GM18511 (cell line): ENCODE results near the gene INPP5K.
"Not testable (repeated sequence)": the region's sequence is repeated elsewhere in the genome, so short reads cannot be mapped to it uniquely, and the experiment has no call there.

ENCODE experiments used
- ATAC-seq: cut with Tn5 transposase; IDR thresholded peaks from one replicate; pipeline ENCODE4 v1.9.1; 2021; ENCODE audit warnings: mild to moderate bottlenecking, moderate library complexity; ENCODE audit not compliant: unreplicated experiment

INPP5K gene

DNA sequence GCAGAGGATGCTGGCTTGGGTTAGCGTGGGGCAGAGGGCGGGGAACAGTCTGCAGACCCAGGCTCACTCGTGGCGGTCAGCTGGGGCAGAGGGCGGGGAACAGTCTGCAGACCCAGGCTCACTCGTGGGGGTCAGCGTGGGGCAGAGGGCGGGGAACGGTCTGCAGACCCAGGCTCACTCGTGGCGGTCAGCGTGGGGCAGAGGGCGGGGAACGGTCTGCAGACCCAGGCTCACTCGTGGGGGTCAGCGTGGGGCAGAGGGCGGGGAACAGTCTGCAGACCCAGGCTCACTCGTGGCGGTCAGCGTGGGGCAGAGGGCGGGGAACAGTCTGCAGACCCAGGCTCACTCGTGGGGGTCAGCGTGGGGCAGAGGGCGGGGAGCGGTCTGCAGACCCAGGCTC is 7.7 kb downstream of the INPP5K start:
- ATAC-seq: not testable (repeated sequence)

- ATAC-seq: no peak
These were observed 9.7 kb downstream of the INPP5K start for GRCh38 chr17:1506649-1507267.

DNA sequence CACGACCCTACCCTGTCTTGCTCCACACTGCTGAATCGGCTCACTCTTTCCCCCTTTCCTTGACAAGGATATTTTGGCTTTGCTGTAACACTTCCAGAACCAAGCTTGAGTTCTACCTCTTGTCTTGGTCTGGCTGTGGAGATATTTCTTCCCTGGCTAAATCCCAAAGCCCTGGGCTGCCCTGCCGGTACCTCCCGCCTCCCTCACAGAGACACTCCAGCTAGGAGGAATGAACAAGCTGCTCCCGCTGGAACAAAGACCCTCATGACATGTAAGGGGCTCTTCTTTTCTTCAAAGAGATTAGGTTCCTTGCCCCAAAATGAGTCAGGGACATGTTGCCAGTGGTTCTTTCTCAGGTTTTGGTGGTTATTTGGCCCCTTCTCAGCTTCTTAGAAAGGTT is 10.8 kb downstream of the INPP5K start:
- ATAC-seq: no peak

GRCh38 chr17:1504866-1505265 is 11.5 kb downstream of the INPP5K start:
- ATAC-seq: no peak

GRCh38 chr17:1503699-1504098 is 12.7 kb downstream of the INPP5K start:
- ATAC-seq: no peak

- ATAC-seq: no peak
These were observed 17.5 kb downstream of the INPP5K start for GRCh38 chr17:1498869-1499268.

- no peak for ATAC-seq
These were observed 18.2 kb downstream of the INPP5K start for GRCh38 chr17:1498233-1498632.

DNA sequence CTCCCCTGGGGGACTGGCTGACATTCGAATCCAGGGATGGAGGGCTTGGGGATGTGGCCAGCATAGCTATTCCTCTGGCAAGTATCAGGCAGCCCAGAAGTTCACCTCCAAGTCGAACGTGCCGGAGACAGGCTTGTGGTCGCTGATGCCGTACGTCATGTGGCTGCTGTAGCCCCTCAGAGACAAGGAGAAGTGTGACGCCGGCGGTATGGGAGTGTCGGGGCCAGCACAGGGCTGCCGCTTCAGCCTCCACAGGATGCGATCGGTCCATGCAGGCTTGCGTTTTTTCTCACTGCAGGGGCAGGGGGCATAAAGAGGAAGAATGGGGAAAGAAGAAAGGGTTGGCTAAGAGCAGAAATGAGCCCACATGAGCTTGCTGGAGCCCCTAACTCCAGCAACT is 18.6 kb downstream of the INPP5K start:
- ATAC-seq: no peak

DNA sequence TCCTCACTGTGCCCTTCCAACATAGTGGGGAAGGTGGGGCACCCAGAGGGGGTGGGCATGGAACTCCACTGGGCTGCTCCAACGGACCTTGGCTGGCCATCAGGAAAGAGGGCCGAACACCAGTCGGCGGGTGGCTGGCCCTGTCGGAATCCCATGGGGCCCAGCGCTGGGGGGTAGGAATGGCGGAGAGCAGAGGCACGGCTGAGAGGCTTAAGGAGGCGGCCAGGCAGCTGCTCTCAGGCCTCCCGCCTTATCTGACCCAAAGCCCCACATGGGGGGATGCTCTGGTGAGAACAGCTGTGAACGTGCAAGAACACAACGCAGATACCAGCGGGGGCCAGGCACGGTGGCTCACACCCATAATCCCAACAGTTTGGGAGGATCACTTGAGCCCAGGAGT is 19.5 kb downstream of the INPP5K start:
- ATAC-seq: no peak

DNA sequence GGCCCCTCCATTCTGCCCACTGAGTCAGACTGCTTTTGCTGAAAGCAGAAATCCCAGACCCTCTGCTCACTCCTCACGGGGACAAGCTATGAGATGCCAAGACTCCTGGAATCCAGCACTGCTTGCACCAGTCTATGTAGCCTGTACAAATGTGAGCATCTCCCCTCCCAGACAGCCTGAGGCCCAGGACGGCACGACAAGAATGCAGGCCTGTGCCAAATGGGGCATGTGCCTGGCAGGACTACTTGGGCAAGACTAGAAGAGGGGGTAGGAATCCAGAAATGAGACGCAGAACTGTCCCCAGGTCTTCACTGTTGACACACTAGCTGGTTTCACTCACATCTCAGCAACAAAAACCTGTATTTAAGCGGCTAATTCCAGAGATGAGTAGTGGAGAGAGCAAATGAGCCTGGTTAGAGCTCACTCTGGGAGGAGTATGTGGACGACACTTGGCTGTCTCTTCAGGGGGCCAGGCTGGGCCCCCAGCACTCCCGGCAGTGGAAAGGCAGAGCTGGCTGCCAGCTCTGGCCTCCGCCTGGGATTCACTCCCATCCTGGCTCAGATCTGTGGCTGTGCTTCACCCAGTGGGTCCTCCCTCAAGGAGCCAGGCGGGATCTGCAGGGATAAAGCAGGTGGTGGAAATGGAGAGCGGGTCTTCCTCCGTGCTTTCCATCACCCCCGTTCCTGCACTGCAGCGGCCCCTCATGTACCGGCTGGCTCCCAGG is 21.0 kb downstream of the INPP5K start:
- ATAC-seq: no peak

DNA sequence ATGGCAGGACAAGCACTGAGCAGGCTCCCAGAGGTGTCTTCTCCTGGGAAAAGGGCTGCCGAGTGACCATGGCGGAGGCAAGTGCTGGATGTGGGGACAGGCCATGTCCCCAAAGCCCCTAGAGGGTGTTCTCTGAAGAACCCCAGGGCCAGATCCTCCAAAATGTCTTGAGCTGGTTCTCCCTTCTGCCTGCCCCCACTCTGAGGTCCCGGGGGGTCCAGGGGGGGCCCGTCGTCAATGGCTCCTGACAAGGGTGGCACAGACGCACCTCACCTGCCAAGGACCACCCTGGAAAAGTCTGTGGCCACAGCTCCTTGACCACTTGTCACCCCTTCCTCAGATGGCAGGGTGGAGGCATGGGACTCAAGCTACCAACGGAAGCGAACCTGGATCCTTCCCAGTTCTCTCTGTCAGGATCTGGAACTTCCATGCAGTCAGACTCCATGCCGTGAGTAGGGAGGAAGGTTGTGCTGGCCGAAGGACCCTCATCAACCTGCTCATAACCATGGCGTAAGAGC is 21.6 kb downstream of the INPP5K start:
- ATAC-seq: no peak

GRCh38 chr17:1494203-1494602 is 22.2 kb downstream of the INPP5K start:
- ATAC-seq: no peak

GRCh38 chr17:1493291-1493980 is 23.0 kb downstream of the INPP5K start:
- no peak for ATAC-seq

DNA sequence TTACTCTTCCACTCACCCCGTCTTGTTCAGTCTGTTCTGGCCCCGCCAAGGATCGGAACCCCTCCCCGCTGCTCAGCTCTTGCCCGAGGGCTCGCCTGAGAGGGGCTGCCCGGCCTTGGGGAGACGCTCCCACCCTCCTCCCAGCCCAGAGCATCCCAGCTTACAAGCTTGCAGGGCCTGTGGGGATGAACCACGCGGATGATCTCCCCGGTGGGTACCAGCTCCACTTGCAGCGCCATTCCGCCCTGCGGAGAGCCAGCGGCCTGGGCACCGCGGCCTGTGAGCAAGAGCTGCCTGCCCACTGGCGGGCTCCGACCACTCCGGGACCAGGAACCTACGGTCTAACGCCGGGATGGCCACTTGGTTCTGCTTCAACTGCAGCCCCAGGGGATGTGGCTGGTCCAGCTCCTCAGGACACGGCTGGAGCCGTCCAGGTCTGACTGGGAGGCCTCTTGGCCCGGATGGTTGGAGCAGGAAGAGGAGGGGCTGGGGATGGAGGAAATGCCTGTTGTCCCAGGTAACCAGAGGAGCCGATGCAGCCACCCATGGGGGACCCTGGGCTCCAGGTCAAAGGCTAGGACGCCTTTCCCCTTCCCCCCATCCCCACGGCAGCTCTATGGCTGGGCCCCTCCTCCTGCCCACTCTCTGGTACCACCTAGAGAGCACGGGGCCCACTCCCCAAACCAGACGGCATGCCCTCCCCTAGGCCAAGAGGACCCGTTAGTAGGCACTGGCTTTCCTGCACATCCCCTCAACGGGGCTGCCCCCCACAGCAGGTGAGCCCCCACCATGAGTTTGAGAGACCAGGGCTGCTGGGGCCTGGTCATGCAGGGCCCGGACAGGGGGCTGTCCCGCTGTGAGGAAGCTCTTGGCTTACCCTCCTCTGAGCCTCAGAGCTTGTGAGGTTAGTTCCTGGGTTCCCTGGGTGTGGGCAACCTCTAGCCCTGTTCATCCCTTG is 23.9 kb downstream of the INPP5K start, which contains the start of gene MYO1C:
TSS of gene MYO1C (minus strand) at position 438 of the 958 bp plus-strand sequence. CDS start at position 239, 199 bp downstream.
- no peak for ATAC-seq

DNA sequence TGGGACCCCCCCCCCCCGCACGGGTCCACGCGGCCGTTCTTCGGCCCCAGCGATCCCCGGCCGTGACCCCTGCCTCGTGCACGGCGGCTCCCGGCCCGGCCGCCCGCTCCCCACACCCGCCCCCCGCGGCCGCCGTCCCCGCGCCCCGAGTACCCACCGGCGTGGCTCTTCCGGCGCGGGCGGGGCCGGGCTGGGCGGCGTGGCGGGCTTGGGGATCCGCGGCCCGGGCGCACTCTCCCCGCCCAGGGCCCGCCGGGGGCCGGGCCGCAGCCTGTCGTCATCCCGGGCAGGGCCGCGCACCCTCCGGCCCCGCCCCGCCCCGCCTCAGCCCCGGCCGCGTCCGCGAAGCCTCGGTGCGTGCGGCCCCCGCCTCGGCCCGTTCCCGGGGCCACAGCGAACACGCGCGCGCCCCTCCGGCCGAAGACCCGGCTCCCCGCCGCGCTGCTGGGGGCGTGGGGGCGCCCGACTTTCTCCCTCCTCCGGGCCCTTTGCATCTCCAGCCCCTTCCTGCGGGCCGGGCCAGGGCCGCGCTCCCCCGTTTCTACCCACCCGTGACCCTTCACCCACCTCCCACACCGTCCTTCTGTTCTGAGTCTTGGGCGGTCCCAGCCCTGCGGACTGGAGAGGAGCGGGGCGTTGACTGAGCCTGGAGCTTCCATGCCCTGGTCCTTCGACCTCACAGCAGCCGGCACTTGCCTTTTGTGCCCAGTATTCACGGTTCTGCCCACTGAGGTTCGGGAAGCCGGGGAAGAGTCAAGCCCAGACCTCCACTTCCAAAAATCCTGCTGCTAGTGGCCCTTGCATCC is 24.8 kb downstream of the INPP5K start:
- peak; percentile 47 for ATAC-seq

- ATAC-seq: peak; percentile 55
These were observed 25.6 kb downstream of the INPP5K start for GRCh38 chr17:1490643-1491442.

DNA sequence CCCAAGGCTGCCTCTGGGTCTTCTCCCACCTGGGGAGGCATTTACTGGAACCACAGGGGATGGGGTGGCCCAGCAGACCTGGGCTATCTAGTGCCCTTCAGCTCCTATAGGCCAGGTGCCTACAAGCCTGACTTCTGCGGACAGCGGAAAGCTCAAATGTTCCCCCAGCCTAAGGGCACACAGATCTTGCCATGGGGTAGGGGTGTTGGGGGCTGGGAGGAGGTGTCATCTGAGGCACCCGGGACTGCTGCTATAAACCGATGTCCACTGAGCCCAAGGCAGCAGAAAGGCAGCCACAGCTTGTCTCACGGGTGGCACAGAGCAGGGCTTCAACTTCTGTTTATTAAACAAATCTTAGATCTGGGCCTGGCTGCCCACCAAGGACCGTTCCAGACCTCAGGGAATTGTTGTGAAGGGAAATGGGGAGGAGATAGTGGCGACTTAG is 27.6 kb downstream of the INPP5K start:
- no peak for ATAC-seq

DNA sequence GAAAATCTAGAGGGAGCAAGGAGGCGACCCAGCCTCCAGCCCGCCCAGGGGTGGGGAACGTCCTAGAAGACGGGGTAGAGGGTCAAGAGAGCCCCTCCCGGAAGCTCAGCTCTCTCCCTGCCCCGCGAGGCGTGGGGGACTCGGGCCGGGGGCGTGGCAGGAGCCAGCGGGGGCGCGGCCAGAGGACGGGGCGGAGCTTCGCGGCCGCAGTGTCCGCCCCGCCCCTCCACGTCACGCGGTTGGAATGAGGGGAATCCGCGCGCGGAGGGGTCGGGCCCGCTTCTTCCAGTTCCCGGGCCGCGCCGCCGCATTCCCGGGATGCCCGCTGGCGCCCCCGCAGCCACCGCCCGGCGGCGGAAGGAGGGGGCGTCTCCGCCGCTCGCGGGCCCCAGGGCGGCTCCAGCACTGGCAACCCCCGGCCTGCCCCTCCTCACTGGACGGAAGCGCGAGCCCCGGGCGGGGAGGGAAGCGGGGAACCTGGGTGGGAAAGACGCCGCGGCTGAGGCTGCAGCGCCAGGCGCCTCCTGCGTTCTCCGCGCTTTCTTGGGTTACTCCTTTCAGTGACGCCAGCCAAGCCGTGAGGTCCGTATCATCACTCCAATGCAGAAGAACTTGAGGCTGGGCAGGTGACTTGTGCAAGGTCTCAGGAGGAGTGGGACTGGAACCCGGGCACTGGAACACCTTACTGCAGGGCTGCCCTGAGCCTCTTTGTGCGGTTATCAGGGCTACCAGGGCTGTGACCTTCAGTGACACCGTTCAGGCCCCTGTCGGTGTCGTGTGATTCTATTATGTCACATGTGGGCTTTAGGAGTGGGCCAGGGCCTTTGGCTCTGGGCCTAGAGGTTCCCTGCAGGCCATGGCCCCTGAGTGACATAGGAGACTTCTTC is 28.2 kb downstream of the INPP5K start:
- no peak for ATAC-seq
